HCT116 (cell line): ENCODE measurements around the gene ATG4D. TPM values are rescaled to one million over a fixed set of nuclear protein-coding genes. Genes with fewer than 3 reads are reported as not detected.

Source experiments
- ATAC-seq: fragments of 200-7000 bp; cut with Tn5 transposase; 2 replicates; pipeline ENCODE4 v1.9.1; 2020; ENCODE audit warnings: mild to moderate bottlenecking, moderate library complexity
- BruUV-seq: library from RNA; stranded (reverse); fragments of 400-500 nt; replicated peaks from 2 replicates; lab custom pipeline; 2021; lab: Mats Ljungman, UMichigan
- CTCF ChIA-PET: fragments of 300-600 bp; sonication (Branson Sonifier 250); formaldehyde crosslinking; loops from one replicate; lab custom pipeline; 2021; ENCODE audit warnings: antibody characterized with exemption; lab: Charles Lee
- POLR2A ChIA-PET: fragments of 300-600, 350-600 bp; sonication (Branson Sonifier 250); formaldehyde crosslinking; loops from one replicate; lab custom pipeline; 2021; ENCODE audit warnings: antibody characterized with exemption; lab: Charles Lee
- RAD21 ChIA-PET, 2 experiments: fragments of 300-600 bp; sonication (Branson Sonifier 250); formaldehyde crosslinking; loops; one replicate each; lab custom pipeline; 2023; ENCODE audit warnings: low total read pairs in 2 of 2; ENCODE audit not compliant: uncharacterized antibody in 2 of 2, unreplicated experiment in 2 of 2, low non-redundant PET in 1 of 2; lab: Charles Lee
- DNase-seq: peaks from one replicate; pipeline ENCODE4 v3.0.0-alpha.2; 2010; ENCODE audit warnings: low read depth, low spot score
- H2AFZ ChIP-seq: fragments of 200-600 bp; shearing (Covaris generic), sonication (generic); 2 replicates; pipeline ENCODE4 v1.6.1; 2017; ENCODE audit warnings: low read depth, mixed run types, mixed read lengths, antibody characterized with exemption, low read length; ENCODE audit not compliant: poor library complexity, severe bottlenecking
- H3K27ac ChIP-seq: 2 replicates; pipeline ENCODE4 v1.5.1; 2012; ENCODE audit warnings: low read depth, low read length
- H3K27me3 ChIP-seq: fragments of 200-600 bp; sonication (generic); 2 replicates; pipeline ENCODE4 v1.6.1; 2016; ENCODE audit warnings: mixed run types, low read length, mixed read lengths; ENCODE audit not compliant: insufficient read depth
- H3K36me3 ChIP-seq, 2 experiments: fragments of 200-500 bp in 1 of 2; fragments of 200-600 bp in 1 of 2; sonication (Bioruptor generic) in 1 of 2; sonication (generic) in 1 of 2; 2 replicates each; pipeline versions ENCODE4 v1.5.1 to v1.6.1; 2014 to 2016; ENCODE audit warnings: low read length in 2 of 2, inconsistent platforms in 1 of 2, mixed read lengths in 1 of 2, mixed run types in 1 of 2; ENCODE audit not compliant: insufficient read depth in 2 of 2, control insufficient read depth in 1 of 2
- H3K4me1 ChIP-seq, 2 experiments: fragments of 200-600 bp in 1 of 2; sonication (generic) in 1 of 2; 2 replicates each; pipeline versions ENCODE4 v1.5.1 to v1.6.1; 2012 to 2017; ENCODE audit warnings: low read length in 2 of 2, inconsistent platforms in 1 of 2, mild to moderate bottlenecking in 1 of 2, mixed read lengths in 1 of 2, mixed run types in 1 of 2, moderate library complexity in 1 of 2; ENCODE audit not compliant: insufficient read depth in 2 of 2, control insufficient read depth in 1 of 2
- H3K4me2 ChIP-seq: fragments of 200-600 bp; sonication (generic); 2 replicates; pipeline ENCODE4 v1.6.1; 2017; ENCODE audit warnings: mixed run types, low read length, mixed read lengths
- H3K4me3 ChIP-seq, 2 experiments: fragments of 200-600 bp in 1 of 2; sonication (generic) in 1 of 2; replicated peaks in 1 of 2; 2 replicates each; pipeline ENCODE4 v1.5.1; 2011 to 2016; ENCODE audit warnings: low read length in 2 of 2, control low read depth in 1 of 2, low read depth in 1 of 2, mild to moderate bottlenecking in 1 of 2, mixed read lengths in 1 of 2, mixed run types in 1 of 2
- H3K79me2 ChIP-seq: fragments of 200-600 bp; sonication (generic); 2 replicates; pipeline ENCODE4 v1.6.1; 2017; ENCODE audit warnings: mild to moderate bottlenecking, mixed run types, low read length, moderate library complexity, mixed read lengths; ENCODE audit not compliant: insufficient read depth
- H3K9ac ChIP-seq: fragments of 200-600 bp; sonication (generic); 2 replicates; pipeline ENCODE4 v1.6.1; 2016; ENCODE audit warnings: low read length, mixed read lengths
- H3K9me2 ChIP-seq: fragments of 200-600 bp; sonication (generic), shearing (Covaris generic); 2 replicates; pipeline ENCODE4 v1.6.1; 2017; ENCODE audit warnings: mixed run types, mild to moderate bottlenecking, moderate library complexity; ENCODE audit not compliant: insufficient read depth
- H3K9me3 ChIP-seq, 2 experiments: fragments of 200-500 bp in 1 of 2; fragments of 200-600 bp in 1 of 2; sonication (Bioruptor generic) in 1 of 2; sonication (generic) in 1 of 2; 2 replicates each; pipeline ENCODE4 v1.6.1; 2014 to 2017; ENCODE audit warnings: low read length in 2 of 2, mixed read lengths in 2 of 2, inconsistent platforms in 1 of 2, low read depth in 1 of 2, mild to moderate bottlenecking in 1 of 2, mixed run types in 1 of 2, moderate library complexity in 1 of 2; ENCODE audit not compliant: control insufficient read depth in 1 of 2, insufficient read depth in 1 of 2
- H4K20me1 ChIP-seq: fragments of 200-600 bp; sonication (generic), shearing (Covaris generic); 2 replicates; pipeline ENCODE4 v1.6.1; 2017; ENCODE audit warnings: mixed run types, mild to moderate bottlenecking, moderate library complexity; ENCODE audit not compliant: insufficient read depth
- CEBPB ChIP-seq: IDR thresholded peaks from 2 replicates; pipeline ENCODE4 v1.6.1; 2012; ENCODE audit warnings: low read depth
- ELF1 ChIP-seq: IDR thresholded peaks from 2 replicates; pipeline ENCODE4 v1.6.1; 2012; ENCODE audit warnings: low read depth, borderline replicate concordance
- EZH2 ChIP-seq: fragments of 200-600 bp; sonication (generic); IDR thresholded peaks from 2 replicates; pipeline ENCODE4 v1.6.1; 2017; ENCODE audit warnings: antibody characterized with exemption, mixed run types
- EZH2phosphoT487 ChIP-seq: fragments of 200-600 bp; IDR thresholded peaks from 2 replicates; pipeline ENCODE4 v1.6.1; 2018; ENCODE audit warnings: antibody characterized with exemption, borderline replicate concordance
- REST ChIP-seq: IDR thresholded peaks from 2 replicates; pipeline ENCODE4 v1.6.1; 2012; ENCODE audit warnings: low read depth
- TCF7L2 ChIP-seq: IDR thresholded peaks from 2 replicates; pipeline ENCODE4 v1.7.0; 2011; ENCODE audit warnings: borderline replicate concordance, inconsistent platforms; ENCODE audit not compliant: insufficient read depth, insufficient read length; ENCODE audit errors: extremely low read depth
- intact Hi-C: fragments of 100-400 bp; cut with micrococcal nuclease; formaldehyde crosslinking; loops from 2 replicates; pipeline ENCODE4 v1.10.0; 2022
- total RNA-seq: library from RNA; stranded (reverse); gene quantifications from one replicate; pipeline ENCODE4 v1.2.1, GENCODE V29; 2021; ENCODE audit not compliant: unreplicated experiment

The ATG4D gene
- total RNA-seq, 1 experiment from 2014 or later: 45.4 TPM

GRCh38 chr19:10523135-10523636 lies 20.5 kb upstream of the ATG4D start:
- Histone ChIP-seq H3K27me3 (no peaks in the 10 kb centered on the region), H3K27ac (no peak overlapping the region), H3K4me1 (peaks cover 11 to 22% of the 10 kb centered on the region in 2 experiments; a peak in 3 of 4 replicates), H3K9ac (no peak overlapping the region), H3K79me2 (no peaks in the 10 kb centered on the region), H3K4me2 (no peak overlapping the region), H4K20me1 (no peaks in the 10 kb centered on the region), H2AFZ (no peak overlapping the region), H3K9me2 (no peaks in the 10 kb centered on the region), H3K9me3 (no peaks in the 10 kb centered on the region), H3K36me3 (no peaks in the 10 kb centered on the region), H3K4me3 (no peak overlapping the region)
- intact Hi-C loops: no loop called here
- BruUV-seq: no TSS peak
- ChIA-PET RAD21 (no interaction called here), POLR2A (no interaction called here), CTCF (interaction anchor here (0.9 to 1.3 kb wide), 3 partner anchors 18 to 177 kb away, joined by 3 to 5 read pairs (median 4); no protein-coding TSS in a partner anchor)
- TF ChIP-seq TCF7L2 (no peak), EZH2phosphoT487 (no peak), ELF1 (no peak), CEBPB (no peak), EZH2 (no peak), REST (no peak)
- DNase-seq: no peak
- ATAC-seq: no peak
